ENCODE measurements around the gene POU6F2.
"Not testable (repeated sequence)": the region's sequence is repeated elsewhere in the genome, so short reads cannot be mapped to it uniquely, and the experiment has no call there.

POU6F2 gene

DNA sequence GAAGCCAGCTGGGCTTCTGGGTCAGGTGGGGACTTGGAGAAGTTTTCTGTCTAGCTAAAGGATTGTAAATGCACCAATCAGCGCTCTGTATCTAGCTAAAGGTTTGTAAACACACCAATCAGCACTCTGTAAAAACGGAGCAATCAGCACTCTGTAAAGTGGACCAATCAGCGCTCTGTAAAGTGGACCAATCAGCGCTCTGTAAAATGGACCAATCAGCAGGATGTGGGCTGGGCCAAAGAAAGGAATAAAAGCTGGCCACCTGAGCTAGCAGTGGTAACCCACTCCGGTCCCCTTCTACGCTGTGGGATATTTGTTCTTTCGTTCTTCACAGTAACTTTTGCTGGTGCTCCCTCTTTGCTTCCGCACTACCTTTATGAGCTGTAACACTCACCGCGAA lies 216.7 kb downstream of the POU6F2 start:
- H3K4me3 ChIP-seq (ENCODE audit: insufficient read depth, low read depth, low read length); H3K27ac ChIP-seq (ENCODE audit: insufficient read depth, low read depth, low read length, poor library complexity, severe bottlenecking); H3K36me3 ChIP-seq (ENCODE audit: control insufficient read depth, insufficient read depth, low read length); H3K27me3 ChIP-seq (ENCODE audit: control insufficient read depth, insufficient read depth, low read length, poor library complexity, severe bottlenecking); H3K4me1 ChIP-seq (ENCODE audit: control insufficient read depth, insufficient read depth, low read length); H3K9me3 ChIP-seq (ENCODE audit: control insufficient read depth, low read length): not testable (repeated sequence)
- WGBS, 2 experiments = 90% methylated on average over 10 of the region's 10 CpGs

DNA sequence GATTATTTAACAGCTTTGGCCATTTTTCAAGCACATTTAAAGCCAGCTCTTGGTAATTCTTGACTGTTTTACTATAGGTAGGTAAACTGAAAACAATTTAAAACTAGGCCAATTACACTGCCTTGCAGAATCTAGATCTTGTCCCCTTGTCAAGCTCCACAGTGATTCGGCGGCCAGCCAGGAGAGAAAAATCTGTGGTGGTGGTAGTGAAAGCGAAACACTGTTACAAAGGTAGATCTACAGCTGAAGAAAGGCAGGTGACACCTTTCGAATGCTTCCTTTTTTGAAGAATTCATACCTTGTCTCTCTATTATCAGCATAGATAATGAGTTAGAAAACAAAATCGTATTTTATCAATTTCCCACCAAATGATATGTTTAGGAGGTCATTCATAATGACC lies 218.3 kb downstream of the POU6F2 start:
- no peaks in the 10 kb centered on the region for H3K9me3 ChIP-seq (ENCODE audit: control insufficient read depth, low read length)
- H3K4me1 ChIP-seq (ENCODE audit: control insufficient read depth, insufficient read depth, low read length) = no peaks in the 10 kb centered on the region
- H3K36me3 ChIP-seq (ENCODE audit: control insufficient read depth, insufficient read depth, low read length) = no peaks in the 10 kb centered on the region
- no peak overlapping the region for H3K27ac ChIP-seq (ENCODE audit: insufficient read depth, low read depth, low read length, poor library complexity, severe bottlenecking)
- no peak overlapping the region for H3K4me3 ChIP-seq (ENCODE audit: insufficient read depth, low read depth, low read length)
- no peaks in the 10 kb centered on the region for H3K27me3 ChIP-seq (ENCODE audit: control insufficient read depth, insufficient read depth, low read length, poor library complexity, severe bottlenecking)
- WGBS, 2 experiments = 98 to 99% methylated on average over 3 to 5 of the region's 5 CpGs

- 89 to 100% methylated on average over 1 of the region's 1 CpG for WGBS, 2 experiments
- Histone ChIP-seq H3K36me3 (ENCODE audit: control insufficient read depth, insufficient read depth, low read length) (no peaks in the 10 kb centered on the region), H3K4me3 (ENCODE audit: insufficient read depth, low read depth, low read length) (no peak overlapping the region), H3K27me3 (ENCODE audit: control insufficient read depth, insufficient read depth, low read length, poor library complexity, severe bottlenecking) (no peaks in the 10 kb centered on the region), H3K4me1 (ENCODE audit: control insufficient read depth, insufficient read depth, low read length) (no peaks in the 10 kb centered on the region), H3K27ac (ENCODE audit: insufficient read depth, low read depth, low read length, poor library complexity, severe bottlenecking) (no peak overlapping the region), H3K9me3 (ENCODE audit: control insufficient read depth, low read length) (no peaks in the 10 kb centered on the region)
These were observed 220.1 kb downstream of the POU6F2 start for GRCh38 chr7:39197831-39198230.

DNA sequence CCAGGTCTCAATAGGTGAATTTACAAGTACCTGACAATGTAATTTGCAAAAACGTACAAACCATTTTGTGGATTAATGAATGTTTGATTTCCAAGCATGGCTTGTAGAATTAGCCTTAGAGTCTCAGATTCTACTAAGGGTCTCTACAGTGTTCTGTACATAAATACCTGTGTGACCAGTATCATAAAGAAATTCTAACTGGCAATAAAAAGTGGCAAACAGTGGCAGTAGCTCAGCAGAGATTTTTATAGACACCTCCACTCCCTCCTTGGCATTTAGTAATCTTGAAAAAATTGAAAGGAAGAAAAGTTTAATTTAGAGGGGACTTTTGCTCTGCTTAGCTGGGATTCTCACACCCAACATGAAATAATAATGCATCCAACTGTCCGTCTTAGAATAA lies 220.8 kb downstream of the POU6F2 start:
- Histone ChIP-seq H3K36me3 (ENCODE audit: control insufficient read depth, insufficient read depth, low read length) (no peaks in the 10 kb centered on the region), H3K27me3 (ENCODE audit: control insufficient read depth, insufficient read depth, low read length, poor library complexity, severe bottlenecking) (no peaks in the 10 kb centered on the region), H3K27ac (ENCODE audit: insufficient read depth, low read depth, low read length, poor library complexity, severe bottlenecking) (no peak overlapping the region), H3K4me1 (ENCODE audit: control insufficient read depth, insufficient read depth, low read length) (no peaks in the 10 kb centered on the region), H3K9me3 (ENCODE audit: control insufficient read depth, low read length) (no peaks in the 10 kb centered on the region), H3K4me3 (ENCODE audit: insufficient read depth, low read depth, low read length) (no peak overlapping the region)
- 88 to 96% methylated on average over 2 of the region's 2 CpGs for WGBS, 2 experiments

GRCh38 chr7:39199006-39199405 lies 221.3 kb downstream of the POU6F2 start:
- no peak overlapping the region for H3K4me3 ChIP-seq (ENCODE audit: insufficient read depth, low read depth, low read length)
- 93% methylated on average over 4 of the region's 4 CpGs for WGBS, 2 experiments
- H3K27me3 ChIP-seq (ENCODE audit: control insufficient read depth, insufficient read depth, low read length, poor library complexity, severe bottlenecking) = no peaks in the 10 kb centered on the region
- no peaks in the 10 kb centered on the region for H3K9me3 ChIP-seq (ENCODE audit: control insufficient read depth, low read length)
- no peak overlapping the region for H3K27ac ChIP-seq (ENCODE audit: insufficient read depth, low read depth, low read length, poor library complexity, severe bottlenecking)
- no peaks in the 10 kb centered on the region for H3K36me3 ChIP-seq (ENCODE audit: control insufficient read depth, insufficient read depth, low read length)
- no peaks in the 10 kb centered on the region for H3K4me1 ChIP-seq (ENCODE audit: control insufficient read depth, insufficient read depth, low read length)

GRCh38 chr7:39199951-39200350 lies 222.2 kb downstream of the POU6F2 start:
- WGBS, 2 experiments = 92% methylated on average over 5 of the region's 5 CpGs
- Histone ChIP-seq H3K27ac (ENCODE audit: insufficient read depth, low read depth, low read length, poor library complexity, severe bottlenecking) (no peak overlapping the region), H3K9me3 (ENCODE audit: control insufficient read depth, low read length) (no peaks in the 10 kb centered on the region), H3K36me3 (ENCODE audit: control insufficient read depth, insufficient read depth, low read length) (no peaks in the 10 kb centered on the region), H3K4me3 (ENCODE audit: insufficient read depth, low read depth, low read length) (no peak overlapping the region), H3K4me1 (ENCODE audit: control insufficient read depth, insufficient read depth, low read length) (no peaks in the 10 kb centered on the region), H3K27me3 (ENCODE audit: control insufficient read depth, insufficient read depth, low read length, poor library complexity, severe bottlenecking) (no peaks in the 10 kb centered on the region)

DNA sequence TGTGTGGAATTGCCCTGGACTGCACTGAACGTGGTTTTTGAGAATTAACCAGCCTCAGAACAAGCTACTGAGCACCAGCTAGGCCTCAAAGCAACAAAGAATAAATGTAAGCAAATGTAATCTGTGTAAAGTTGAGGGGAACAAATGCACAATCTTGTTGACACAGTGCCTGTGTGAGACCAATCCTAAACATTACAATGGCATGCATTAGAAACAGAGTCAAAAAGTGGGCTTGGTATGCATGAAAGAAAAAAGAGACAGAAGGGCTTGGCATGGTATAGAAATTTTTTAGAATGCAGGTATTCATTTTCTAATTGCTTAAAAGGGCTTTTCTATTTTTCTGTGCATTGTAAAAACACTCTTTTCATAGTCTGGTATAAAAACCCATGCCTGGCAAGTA lies 224.3 kb downstream of the POU6F2 start:
- Histone ChIP-seq H3K36me3 (ENCODE audit: control insufficient read depth, insufficient read depth, low read length) (no peaks in the 10 kb centered on the region), H3K27me3 (ENCODE audit: control insufficient read depth, insufficient read depth, low read length, poor library complexity, severe bottlenecking) (no peaks in the 10 kb centered on the region), H3K4me3 (ENCODE audit: insufficient read depth, low read depth, low read length) (no peak overlapping the region), H3K4me1 (ENCODE audit: control insufficient read depth, insufficient read depth, low read length) (no peaks in the 10 kb centered on the region), H3K27ac (ENCODE audit: insufficient read depth, low read depth, low read length, poor library complexity, severe bottlenecking) (no peak overlapping the region), H3K9me3 (ENCODE audit: control insufficient read depth, low read length) (no peaks in the 10 kb centered on the region)
- WGBS, 2 experiments = 87 to 96% methylated on average over 1 of the region's 1 CpG

DNA sequence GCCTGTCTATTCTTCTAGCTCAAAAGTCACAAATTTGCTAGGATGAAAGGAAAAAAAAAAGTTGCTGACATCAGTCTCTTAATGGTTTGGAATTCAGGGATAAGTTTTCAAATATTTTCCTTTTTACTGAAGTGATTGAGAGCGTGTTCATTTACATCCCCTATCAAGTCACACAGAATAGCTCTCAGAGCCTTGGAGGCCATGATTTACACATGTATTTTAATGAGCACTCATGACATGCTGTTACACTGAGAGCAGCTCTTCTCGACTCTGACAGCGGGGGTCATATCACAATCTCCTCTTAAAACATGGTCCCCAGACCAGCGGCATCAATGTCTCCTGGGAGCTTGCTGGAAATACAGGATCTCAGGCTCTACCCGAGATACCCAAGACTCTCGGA lies 232.7 kb downstream of the POU6F2 start:
- Histone ChIP-seq H3K4me3 (ENCODE audit: insufficient read depth, low read depth, low read length) (no peak overlapping the region), H3K27ac (ENCODE audit: insufficient read depth, low read depth, low read length, poor library complexity, severe bottlenecking) (no peak overlapping the region), H3K4me1 (ENCODE audit: control insufficient read depth, insufficient read depth, low read length) (no peaks in the 10 kb centered on the region), H3K27me3 (ENCODE audit: control insufficient read depth, insufficient read depth, low read length, poor library complexity, severe bottlenecking) (no peaks in the 10 kb centered on the region), H3K36me3 (ENCODE audit: control insufficient read depth, insufficient read depth, low read length) (no peaks in the 10 kb centered on the region), H3K9me3 (ENCODE audit: control insufficient read depth, low read length) (no peaks in the 10 kb centered on the region)
- WGBS, 2 experiments = 93% methylated on average over 6 of the region's 6 CpGs

- Histone ChIP-seq H3K27ac (ENCODE audit: insufficient read depth, low read depth, low read length, poor library complexity, severe bottlenecking) (no peak overlapping the region), H3K36me3 (ENCODE audit: control insufficient read depth, insufficient read depth, low read length) (no peaks in the 10 kb centered on the region), H3K4me3 (ENCODE audit: insufficient read depth, low read depth, low read length) (no peak overlapping the region), H3K9me3 (ENCODE audit: control insufficient read depth, low read length) (no peaks in the 10 kb centered on the region), H3K27me3 (ENCODE audit: control insufficient read depth, insufficient read depth, low read length, poor library complexity, severe bottlenecking) (no peaks in the 10 kb centered on the region), H3K4me1 (ENCODE audit: control insufficient read depth, insufficient read depth, low read length) (no peaks in the 10 kb centered on the region)
- 73 to 77% methylated on average over 3 of the region's 3 CpGs for WGBS, 2 experiments
These were observed 233.9 kb downstream of the POU6F2 start for GRCh38 chr7:39211581-39211980.

GRCh38 chr7:39212876-39213275 lies 235.2 kb downstream of the POU6F2 start:
- Histone ChIP-seq H3K36me3 (ENCODE audit: control insufficient read depth, insufficient read depth, low read length) (no peaks in the 10 kb centered on the region), H3K27me3 (ENCODE audit: control insufficient read depth, insufficient read depth, low read length, poor library complexity, severe bottlenecking) (no peaks in the 10 kb centered on the region), H3K27ac (ENCODE audit: insufficient read depth, low read depth, low read length, poor library complexity, severe bottlenecking) (no peak overlapping the region), H3K4me1 (ENCODE audit: control insufficient read depth, insufficient read depth, low read length) (no peaks in the 10 kb centered on the region), H3K4me3 (ENCODE audit: insufficient read depth, low read depth, low read length) (no peak overlapping the region), H3K9me3 (ENCODE audit: control insufficient read depth, low read length) (no peaks in the 10 kb centered on the region)
- WGBS, 2 experiments = 90 to 93% methylated on average over 2 of the region's 2 CpGs

DNA sequence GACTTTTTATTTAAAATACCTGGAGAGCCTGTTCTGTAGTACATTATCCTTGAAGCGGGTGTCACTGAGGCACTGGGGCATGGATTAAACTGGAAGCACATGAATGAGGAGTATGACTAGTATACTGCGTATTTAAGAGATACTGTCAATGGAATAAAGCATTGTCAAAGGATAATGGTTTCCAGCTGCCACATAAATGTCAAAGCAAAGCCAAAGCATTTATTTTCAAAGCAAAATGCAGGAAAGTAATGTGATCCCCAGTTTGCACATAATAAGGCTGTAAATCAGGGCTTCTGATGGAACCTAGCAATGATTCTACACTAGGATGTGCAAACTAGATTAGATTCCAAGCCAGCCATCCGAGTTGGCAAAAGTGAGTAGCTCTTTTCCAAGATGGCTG lies 240.1 kb downstream of the POU6F2 start:
- Histone ChIP-seq H3K27me3 (ENCODE audit: control insufficient read depth, insufficient read depth, low read length, poor library complexity, severe bottlenecking) (no peaks in the 10 kb centered on the region), H3K4me1 (ENCODE audit: control insufficient read depth, insufficient read depth, low read length) (no peaks in the 10 kb centered on the region), H3K36me3 (ENCODE audit: control insufficient read depth, insufficient read depth, low read length) (no peaks in the 10 kb centered on the region), H3K27ac (ENCODE audit: insufficient read depth, low read depth, low read length, poor library complexity, severe bottlenecking) (no peak overlapping the region), H3K4me3 (ENCODE audit: insufficient read depth, low read depth, low read length) (no peak overlapping the region), H3K9me3 (ENCODE audit: control insufficient read depth, low read length) (no peaks in the 10 kb centered on the region)
- WGBS, 2 experiments = 96 to 98% methylated on average over 3 of the region's 3 CpGs
